ENCODE measurements around the gene SLC41A3.

The SLC41A3 gene

DNA sequence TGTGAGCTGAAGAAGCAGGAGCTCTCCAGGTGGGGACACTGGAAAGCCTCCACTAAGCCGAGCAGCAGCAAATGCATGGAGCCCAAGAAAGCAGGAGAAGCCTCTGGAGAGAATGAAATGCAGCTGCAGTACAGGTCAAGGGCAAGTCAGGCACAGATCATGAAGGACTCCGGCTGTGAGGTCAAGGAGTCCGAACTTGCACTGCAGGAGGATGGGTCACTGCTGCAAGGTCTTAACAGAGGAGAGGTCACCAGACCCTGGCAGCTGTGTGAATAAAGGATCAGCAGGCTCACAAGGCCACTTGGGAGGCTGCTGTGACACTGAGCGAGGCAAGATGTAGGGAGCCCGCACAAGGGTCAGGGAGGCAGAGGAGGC, 24.7 kb upstream of the SLC41A3 start:
- H3K27ac ChIP-seq: no peak overlapping the region
- TF ChIP-seq, protein P1, sequence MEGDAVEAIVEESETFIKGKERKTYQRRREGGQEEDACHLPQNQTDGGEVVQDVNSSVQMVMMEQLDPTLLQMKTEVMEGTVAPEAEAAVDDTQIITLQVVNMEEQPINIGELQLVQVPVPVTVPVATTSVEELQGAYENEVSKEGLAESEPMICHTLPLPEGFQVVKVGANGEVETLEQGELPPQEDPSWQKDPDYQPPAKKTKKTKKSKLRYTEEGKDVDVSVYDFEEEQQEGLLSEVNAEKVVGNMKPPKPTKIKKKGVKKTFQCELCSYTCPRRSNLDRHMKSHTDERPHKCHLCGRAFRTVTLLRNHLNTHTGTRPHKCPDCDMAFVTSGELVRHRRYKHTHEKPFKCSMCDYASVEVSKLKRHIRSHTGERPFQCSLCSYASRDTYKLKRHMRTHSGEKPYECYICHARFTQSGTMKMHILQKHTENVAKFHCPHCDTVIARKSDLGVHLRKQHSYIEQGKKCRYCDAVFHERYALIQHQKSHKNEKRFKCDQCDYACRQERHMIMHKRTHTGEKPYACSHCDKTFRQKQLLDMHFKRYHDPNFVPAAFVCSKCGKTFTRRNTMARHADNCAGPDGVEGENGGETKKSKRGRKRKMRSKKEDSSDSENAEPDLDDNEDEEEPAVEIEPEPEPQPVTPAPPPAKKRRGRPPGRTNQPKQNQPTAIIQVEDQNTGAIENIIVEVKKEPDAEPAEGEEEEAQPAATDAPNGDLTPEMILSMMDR (conservative IDR thresholded peaks at IDR 0.05): no peak
- TF ChIP-seq ZFX (IDR thresholded peaks at IDR 0.05): no peak

- TF ChIP-seq, protein P1 (conservative IDR thresholded peaks at IDR 0.05): no peak
- TF ChIP-seq ZFX (IDR thresholded peaks at IDR 0.05): no peak
- H3K27ac ChIP-seq: no peak overlapping the region
Observed at GRCh38 chr3:126107957-126108675, 24.2 kb upstream of the SLC41A3 start.

GRCh38 chr3:126107203-126107939, 23.4 kb upstream of the SLC41A3 start:
- H3K27ac ChIP-seq: no peak overlapping the region
- TF ChIP-seq, protein P1 (conservative IDR thresholded peaks at IDR 0.05): no peak
- no peak for TF ChIP-seq ZFX (IDR thresholded peaks at IDR 0.05)

DNA sequence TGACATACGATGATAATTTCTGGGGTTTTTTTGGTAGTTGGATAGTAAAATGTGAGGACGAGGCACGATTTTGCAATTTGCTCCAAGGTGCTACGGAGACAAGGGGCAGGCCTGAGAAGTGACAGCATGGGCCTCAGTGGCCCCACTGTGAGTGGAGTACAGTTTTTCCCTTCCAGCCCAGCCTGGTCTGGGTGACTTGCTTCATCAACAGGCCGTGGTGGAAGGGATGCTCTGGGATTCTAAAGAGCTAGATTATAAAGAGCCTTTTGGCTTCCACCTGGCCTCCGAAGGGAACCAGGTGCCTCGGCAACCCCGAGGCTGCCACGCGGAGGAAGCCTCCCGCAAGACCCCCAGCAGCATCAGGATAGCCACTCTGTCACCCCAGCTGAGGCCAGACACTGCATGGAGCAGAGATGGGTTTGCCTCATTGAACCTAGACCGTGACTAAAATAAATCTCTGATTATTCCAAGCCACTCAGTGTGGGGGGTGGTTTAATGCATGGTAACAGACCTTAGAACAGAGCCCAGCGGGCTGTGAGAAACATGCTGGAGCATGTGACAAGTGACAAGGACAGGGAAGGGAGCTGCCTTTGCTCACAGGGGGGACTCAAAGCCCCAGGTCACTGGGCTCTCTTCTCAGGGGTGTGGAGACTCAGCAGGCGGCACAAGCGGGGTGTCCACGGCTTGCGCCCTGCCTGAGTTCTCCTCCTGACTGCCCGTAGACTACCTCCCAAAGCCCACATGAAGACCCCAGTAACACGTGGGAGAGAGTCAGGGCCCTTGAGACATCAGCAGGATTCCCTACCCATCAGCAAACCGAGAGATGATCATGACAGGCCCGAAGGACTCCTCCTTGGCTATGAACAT, 22.6 kb upstream of the SLC41A3 start:
- no peak for TF ChIP-seq ZFX (IDR thresholded peaks at IDR 0.05)
- TF ChIP-seq, protein P1 (conservative IDR thresholded peaks at IDR 0.05): no peak
- no peak overlapping the region for H3K27ac ChIP-seq

DNA sequence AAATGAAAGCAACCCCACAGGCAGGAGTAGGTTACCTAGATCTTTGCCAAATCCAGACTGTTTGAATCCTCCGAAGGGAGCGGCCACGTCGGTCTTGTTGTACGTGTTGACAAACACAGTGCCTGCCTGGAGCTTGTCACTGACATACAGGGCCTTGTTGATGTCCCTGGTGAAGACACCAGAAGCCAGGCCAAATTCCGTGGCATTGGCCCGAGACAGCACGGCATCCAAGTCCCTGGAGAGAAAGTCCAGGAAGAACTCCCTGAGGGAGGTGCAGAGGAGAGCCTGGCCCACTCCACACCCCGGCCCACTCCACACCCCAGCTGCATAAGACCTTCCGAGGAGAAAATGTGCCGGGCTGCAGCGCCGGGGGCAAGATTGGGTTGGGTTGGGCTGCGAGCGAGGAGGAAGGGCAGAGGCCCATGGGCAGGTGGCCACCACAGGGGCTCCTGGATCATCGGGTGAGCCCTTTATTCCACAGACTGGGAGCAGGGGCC, 21.8 kb upstream of the SLC41A3 start:
- no peak for TF ChIP-seq ZFX (IDR thresholded peaks at IDR 0.05)
- TF ChIP-seq, protein P1 (conservative IDR thresholded peaks at IDR 0.05): no peak
- H3K27ac ChIP-seq: no peak overlapping the region

- no peak overlapping the region for H3K27ac ChIP-seq
- TF ChIP-seq, protein P1 (conservative IDR thresholded peaks at IDR 0.05): no peak
- no peak for TF ChIP-seq ZFX (IDR thresholded peaks at IDR 0.05)
Observed at GRCh38 chr3:126104742-126105605, 21.1 kb upstream of the SLC41A3 start.

Measured in C4-2B (cell line).